T-cell (primary cell): ENCODE measurements around the gene EPG5. TPM values are rescaled to one million over a fixed set of nuclear protein-coding genes. Genes with fewer than 3 reads are reported as not detected.

Source experiments
- ATAC-seq, 4 experiments: fragments of 200-7000 bp in 3 of 4; fragments of 150-1000 bp in 1 of 4; cut with Tn5 transposase; replicated peaks in 1 of 4; 1 replicate in 3 of 4; 2 replicates in 1 of 4; pipeline ENCODE4 v1.10.0; 2021; ENCODE audit warnings: moderate library complexity in 3 of 4, mild to moderate bottlenecking in 2 of 4, moderate number of reproducible peaks in 1 of 4
- CTCF ChIA-PET, 2 donors: fragments of 300-600 bp; sonication (Branson Sonifier 250); formaldehyde crosslinking; loops; one replicate each; lab custom pipeline; 2022; ENCODE audit warnings: antibody characterized with exemption in 2 of 2; lab: Charles Lee
- POLR2A ChIA-PET, 2 donors: fragments of 300-600 bp; sonication (Branson Sonifier 250); formaldehyde crosslinking; loops; one replicate each; lab custom pipeline; 2022; ENCODE audit warnings: antibody characterized with exemption in 2 of 2; lab: Charles Lee
- DNase-seq, 35 experiments: peaks; one replicate each; pipeline versions ENCODE4 v3.0.0 to v3.0.0-alpha.2; 2013 to 2023
- H3K27ac ChIP-seq: one replicate; pipeline ENCODE4 v1.5.1; 2013; ENCODE audit warnings: low read length
- H3K27me3 ChIP-seq, 2 experiments: replicated peaks in 1 of 2; 1 replicate in 1 of 2; 2 replicates in 1 of 2; pipeline versions ENCODE4 v1.6.1 to v1.7.0; 2013; ENCODE audit warnings: low read length in 1 of 2, mixed read lengths in 1 of 2; ENCODE audit not compliant: control insufficient read depth in 2 of 2, insufficient read depth in 2 of 2; ENCODE audit errors: extremely low read depth in 1 of 2
- H3K36me3 ChIP-seq, 2 donors: 1 replicate in 1 of 2; 2 replicates in 1 of 2; pipeline versions ENCODE4 v1.6.1 to v1.7.0; 2013; ENCODE audit warnings: low read length in 1 of 2; ENCODE audit not compliant: control insufficient read depth in 2 of 2, insufficient read depth in 1 of 2; ENCODE audit errors: extremely low read depth in 1 of 2
- H3K4me1 ChIP-seq, 2 experiments: 1 replicate in 1 of 2; 2 replicates in 1 of 2; pipeline versions ENCODE4 v1.6.1 to v1.7.0; 2013; ENCODE audit warnings: low read length in 2 of 2, mixed read lengths in 1 of 2; ENCODE audit not compliant: insufficient read depth in 2 of 2, control insufficient read depth in 1 of 2; ENCODE audit errors: extremely low read depth in 1 of 2
- H3K4me3 ChIP-seq, 2 donors: 1 replicate in 1 of 2; 2 replicates in 1 of 2; pipeline versions ENCODE4 v1.5.1 to v1.7.0; 2013; ENCODE audit warnings: mild to moderate bottlenecking in 2 of 2, low read length in 1 of 2, moderate library complexity in 1 of 2; ENCODE audit not compliant: control insufficient read depth in 1 of 2; ENCODE audit errors: extremely low read depth in 1 of 2
- H3K9me3 ChIP-seq: 2 replicates; pipeline ENCODE4 v1.7.0; 2013
- H3K27ac Mint-ChIP-seq, 2 donors: one replicate each; pipeline ENCODE4 v1.8.0; 2020 to 2021; ENCODE audit warnings: mild to moderate bottlenecking in 2 of 2, mixed read lengths in 2 of 2
- H3K27me3 Mint-ChIP-seq, 2 donors: one replicate each; pipeline ENCODE4 v1.8.0; 2021 to 2022; ENCODE audit warnings: mixed read lengths in 2 of 2
- H3K36me3 Mint-ChIP-seq: one replicate; pipeline ENCODE4 v1.8.0; 2021; ENCODE audit warnings: mixed read lengths
- H3K4me1 Mint-ChIP-seq, 3 donors: one replicate each; pipeline ENCODE4 v1.8.0; 2020 to 2022; ENCODE audit warnings: mixed read lengths in 3 of 3, mild to moderate bottlenecking in 1 of 3
- H3K4me3 Mint-ChIP-seq, 3 donors: one replicate each; pipeline ENCODE4 v1.8.0; 2020 to 2022; ENCODE audit warnings: mild to moderate bottlenecking in 3 of 3, mixed read lengths in 3 of 3, moderate library complexity in 3 of 3
- H3K9me3 Mint-ChIP-seq, 3 donors: one replicate each; pipeline ENCODE4 v1.8.0; 2020 to 2022; ENCODE audit warnings: mixed read lengths in 3 of 3
- WGBS: methylation state at CpG from one replicate; pipeline ENCODE4 v1.1.5; 2013; ENCODE audit warnings: missing lambda C conversion rate; ENCODE audit not compliant: insufficient coverage; 5-methylcytosine and 5-hydroxymethylcytosine counted together
- total RNA-seq, 35 experiments: library from RNA in 6 of 35; stranded (reverse) in 6 of 35; fragments of 120-200 nt in 1 of 35; gene quantifications; one replicate each; pipeline versions ENCODE4 v1.2.1 to v1.2.4 and lab custom pipeline; 2013 to 2026

EPG5 gene
- total RNA-seq, 5 donors from 2014 or later (not counting 1 experiment from before 2014, with no cell fraction given), result 39.2 to 54.4 (median 42.6) TPM

- no peaks in the 10 kb centered on the region for H3K36me3 Mint-ChIP-seq
- DNase-seq (no peak), ATAC-seq (no peak)
- Histone ChIP-seq H3K27me3 (peaks cover 0 to 15% of the 10 kb centered on the region in 2 experiments), H3K4me1 (peaks cover 1 to 11% of the 10 kb centered on the region in 2 experiments), H3K27ac (no peak overlapping the region), H3K36me3 (no peaks in the 10 kb centered on the region), H3K4me3 (no peak overlapping the region), H3K9me3 (no peaks in the 10 kb centered on the region)
- no peak overlapping the region for H3K4me3 Mint-ChIP-seq
- WGBS, result 94% methylated on average over 4 of the region's 9 CpGs
- CTCF ChIA-PET, result no interaction called here
- POLR2A ChIA-PET, result interaction anchor here in 1 of 2 donors (0.5 kb wide), 1 partner anchor 13 kb away, joined by 4 read pairs; no protein-coding TSS in a partner anchor
- peaks cover 15 to 19% of the 10 kb centered on the region in 2 donors for H3K27me3 Mint-ChIP-seq
- H3K4me1 Mint-ChIP-seq, result peaks cover 13 to 16% (median 15%) of the 10 kb centered on the region in 3 donors
- H3K9me3 Mint-ChIP-seq, result no peaks in the 10 kb centered on the region
- H3K27ac Mint-ChIP-seq, result no peak overlapping the region
Measured at GRCh38 chr18:45843019-45843418, 124.1 kb downstream of the EPG5 start.

GRCh38 chr18:45841765-45842442, 125.2 kb downstream of the EPG5 start:
- DNase-seq (no peak), ATAC-seq (no peak)
- Histone ChIP-seq H3K27me3 (peaks cover 0 to 22% of the 10 kb centered on the region in 2 experiments), H3K36me3 (no peaks in the 10 kb centered on the region), H3K4me1 (peaks cover 3 to 16% of the 10 kb centered on the region in 2 experiments), H3K4me3 (no peak overlapping the region), H3K9me3 (no peaks in the 10 kb centered on the region), H3K27ac (no peak overlapping the region)
- Mint-ChIP-seq H3K4me3 (no peak overlapping the region), H3K27ac (no peak overlapping the region), H3K27me3 (peaks cover 18 to 21% of the 10 kb centered on the region in 2 donors), H3K9me3 (no peaks in the 10 kb centered on the region), H3K36me3 (no peaks in the 10 kb centered on the region), H3K4me1 (peaks cover 13 to 18% (median 18%) of the 10 kb centered on the region in 3 donors)
- ChIA-PET CTCF (no interaction called here), POLR2A (no interaction called here)
- 96% methylated on average over 7 of the region's 12 CpGs for WGBS

DNA sequence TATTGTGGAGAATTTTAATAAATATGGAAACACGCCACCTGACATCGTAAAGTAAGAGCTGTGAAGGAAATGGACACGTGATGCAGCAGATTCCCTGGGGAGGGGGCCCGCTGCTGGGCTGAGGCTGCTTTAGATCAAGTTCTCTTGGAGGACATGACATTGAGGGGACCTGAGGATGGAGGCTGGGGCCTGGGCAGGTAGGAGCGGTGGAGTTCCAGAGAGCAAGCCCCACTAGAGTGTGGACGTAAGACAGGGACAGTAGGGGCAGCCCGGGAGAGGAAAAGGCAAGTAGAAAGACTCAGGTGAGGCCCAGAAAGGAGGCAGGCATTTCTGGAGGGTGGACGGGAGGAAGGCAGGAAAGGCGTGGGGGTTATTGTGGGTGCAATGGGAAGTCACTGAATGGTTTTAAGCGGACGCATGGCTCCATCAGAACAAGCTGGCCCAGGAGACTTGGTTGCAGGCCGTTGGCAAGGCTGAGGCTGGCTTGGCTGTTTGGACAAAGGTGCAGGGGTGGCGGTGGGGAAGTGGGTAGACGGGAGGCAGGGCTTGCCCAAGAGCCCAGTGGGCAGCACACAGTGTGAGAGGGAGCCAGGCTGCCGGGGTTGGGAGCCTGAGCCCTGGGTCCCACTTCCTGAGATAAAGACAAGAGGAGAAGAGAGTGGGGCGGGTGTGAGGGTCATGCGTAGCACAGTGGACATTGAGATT, 125.9 kb downstream of the EPG5 start:
- H3K4me1 ChIP-seq, result peaks cover 3 to 16% of the 10 kb centered on the region in 2 experiments
- H3K4me3 ChIP-seq, result no peak overlapping the region
- DNase-seq (no peak), ATAC-seq (no peak)
- no peak overlapping the region for H3K27ac ChIP-seq
- H3K27me3 ChIP-seq, result peaks cover 0 to 29% of the 10 kb centered on the region in 2 experiments
- Mint-ChIP-seq H3K27ac (no peak overlapping the region), H3K4me1 (peaks cover 13 to 22% (median 20%) of the 10 kb centered on the region in 3 donors), H3K4me3 (no peak overlapping the region), H3K9me3 (no peaks in the 10 kb centered on the region), H3K27me3 (peaks cover 25 to 28% of the 10 kb centered on the region in 2 donors), H3K36me3 (no peaks in the 10 kb centered on the region)
- no peaks in the 10 kb centered on the region for H3K36me3 ChIP-seq
- H3K9me3 ChIP-seq, result no peaks in the 10 kb centered on the region
- WGBS, result 83% methylated on average over 17 of the region's 17 CpGs
- ChIA-PET POLR2A (no interaction called here), CTCF (no interaction called here)

GRCh38 chr18:45839414-45840395, 127.4 kb downstream of the EPG5 start:
- peak; percentile 44 to 79 (median 54) for ATAC-seq
- Histone ChIP-seq H3K9me3 (no peaks in the 10 kb centered on the region), H3K4me1 (peaks cover 3 to 16% of the 10 kb centered on the region in 2 experiments), H3K27me3 (peaks cover 0 to 36% of the 10 kb centered on the region in 2 experiments), H3K27ac (no peak overlapping the region), H3K4me3 (no peak overlapping the region), H3K36me3 (no peaks in the 10 kb centered on the region)
- CTCF ChIA-PET, result interaction anchor here (0.6 to 1.1 kb wide), 4 partner anchors 10 to 243 kb away, joined by 3 to 16 read pairs (median 4); no protein-coding TSS in a partner anchor
- Mint-ChIP-seq H3K9me3 (no peaks in the 10 kb centered on the region), H3K27ac (no peak overlapping the region), H3K36me3 (no peaks in the 10 kb centered on the region), H3K27me3 (peaks cover 33 to 41% of the 10 kb centered on the region in 2 donors), H3K4me1 (peaks cover 13 to 19% (median 19%) of the 10 kb centered on the region in 3 donors), H3K4me3 (peak overlapping the region in 1 of 3 donors; percentile 42)
- POLR2A ChIA-PET, result interaction anchor here in 1 of 2 donors (0.6 kb wide), 1 partner anchor 168 kb away, joined by 3 read pairs; no protein-coding TSS in a partner anchor
- 65% methylated on average over 4 of the region's 13 CpGs for WGBS
- DNase-seq, result peak in 20 of 35 experiments; percentile 14 to 50 (median 27)

DNA sequence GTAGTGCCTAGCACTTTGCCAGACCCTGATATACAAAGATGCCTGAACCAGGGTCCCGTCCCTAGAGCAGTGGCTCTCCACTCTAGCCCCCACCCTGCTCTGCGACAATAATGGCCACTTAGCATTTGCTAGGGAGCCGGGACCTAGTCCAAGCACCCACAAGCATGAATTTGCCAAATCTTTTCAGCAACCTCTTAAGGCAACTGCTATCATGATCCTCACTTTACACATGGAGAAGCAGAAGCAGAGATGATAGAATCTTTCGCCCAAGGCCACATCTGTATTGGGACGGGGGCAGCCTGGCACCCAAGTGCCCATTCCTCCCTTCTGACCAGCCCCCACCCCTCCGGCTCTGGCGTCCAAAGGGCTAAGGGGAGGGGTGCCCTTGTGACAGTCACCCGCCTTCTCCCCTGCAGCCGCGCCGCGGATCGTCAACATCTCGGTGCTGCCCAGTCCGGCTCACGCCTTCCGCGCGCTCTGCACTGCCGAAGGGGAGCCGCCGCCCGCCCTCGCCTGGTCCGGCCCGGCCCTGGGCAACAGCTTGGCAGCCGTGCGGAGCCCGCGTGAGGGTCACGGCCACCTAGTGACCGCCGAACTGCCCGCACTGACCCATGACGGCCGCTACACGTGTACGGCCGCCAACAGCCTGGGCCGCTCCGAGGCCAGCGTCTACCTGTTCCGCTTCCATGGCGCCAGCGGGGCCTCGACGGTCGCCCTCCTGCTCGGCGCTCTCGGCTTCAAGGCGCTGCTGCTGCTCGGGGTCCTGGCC, 128.6 kb downstream of the EPG5 start:
- H3K27ac Mint-ChIP-seq, result no peak overlapping the region
- WGBS, result 47% methylated on average over 53 of the region's 53 CpGs
- Histone ChIP-seq H3K27ac (no peak overlapping the region), H3K4me1 (peaks cover 3 to 16% of the 10 kb centered on the region in 2 experiments), H3K9me3 (no peaks in the 10 kb centered on the region), H3K36me3 (no peaks in the 10 kb centered on the region), H3K4me3 (peak overlapping the region in 1 of 2 donors; percentile 27), H3K27me3 (peaks cover 0 to 41% of the 10 kb centered on the region in 2 experiments)
- peaks cover 13 to 17% (median 17%) of the 10 kb centered on the region in 3 donors for H3K4me1 Mint-ChIP-seq
- DNase-seq, result no peak
- H3K9me3 Mint-ChIP-seq, result no peaks in the 10 kb centered on the region
- peaks cover 41 to 47% of the 10 kb centered on the region in 2 donors for H3K27me3 Mint-ChIP-seq
- POLR2A ChIA-PET, result no interaction called here
- H3K4me3 Mint-ChIP-seq, result peak overlapping the region; percentile 29 to 59 (median 54)
- H3K36me3 Mint-ChIP-seq, result no peaks in the 10 kb centered on the region
- CTCF ChIA-PET, result interaction anchor here in 1 of 2 donors (1.1 kb wide), 1 partner anchor 173 kb away, joined by 16 read pairs; no protein-coding TSS in a partner anchor
- ATAC-seq, result peak in 2 of 4 experiments; percentile 2 to 11
